OCI-LY3 (cell line): Measurements from ENCODE around the gene RGS14.

Experiments used
- H2AFZ ChIP-seq: fragments of 200-600, 300-600 bp; shearing (Covaris generic); 2 replicates; pipeline ENCODE4 v1.6.0; 2014; ENCODE audit warnings: antibody characterized with exemption, low read depth, low read length
- H3K27ac ChIP-seq: fragments of 200-600, 300-600 bp; sonication (generic); 2 replicates; pipeline ENCODE4 v1.5.1; 2014; ENCODE audit warnings: mild to moderate bottlenecking, low read length, moderate library complexity, mixed read lengths
- H3K27me3 ChIP-seq: fragments of 200-600, 300-600 bp; sonication (generic); 2 replicates; pipeline ENCODE4 v1.6.1; 2014; ENCODE audit warnings: low read depth, low read length, mixed read lengths
- H3K36me3 ChIP-seq: fragments of 200-600, 300-600 bp; sonication (generic); replicated peaks from 2 replicates; pipeline ENCODE3; 2014; ENCODE audit warnings: low read depth, low read length, mixed read lengths
- H3K4me1 ChIP-seq: fragments of 300-600, 200-600 bp; sonication (generic); 2 replicates; pipeline ENCODE4 v1.6.1; 2014; ENCODE audit warnings: low read length, mixed read lengths
- H3K4me2 ChIP-seq: fragments of 200-600, 300-600 bp; sonication (generic); 2 replicates; pipeline ENCODE4 v1.6.1; 2014; ENCODE audit warnings: low read length, mixed read lengths
- H3K4me3 ChIP-seq: fragments of 300-600, 200-600 bp; sonication (generic); 2 replicates; pipeline ENCODE4 v1.5.1; 2014; ENCODE audit warnings: antibody characterized with exemption, mild to moderate bottlenecking, low read length, moderate library complexity
- H3K79me2 ChIP-seq: fragments of 300-600, 200-600 bp; shearing (Covaris generic); 2 replicates; pipeline ENCODE4 v1.6.1; 2014; ENCODE audit warnings: mild to moderate bottlenecking, low read length, mixed read lengths
- H3K9ac ChIP-seq: fragments of 300-600, 200-600 bp; shearing (Covaris generic); 2 replicates; pipeline ENCODE4 v1.6.0; 2014; ENCODE audit warnings: mild to moderate bottlenecking, low read length, moderate library complexity
- H3K9me3 ChIP-seq: fragments of 200-600, 300-600 bp; shearing (Covaris generic); 2 replicates; pipeline ENCODE4 v1.6.1; 2014; ENCODE audit warnings: low read length, mixed read lengths; ENCODE audit not compliant: insufficient read depth
- H4K20me1 ChIP-seq: fragments of 200-600, 300-600 bp; sonication (generic); 2 replicates; pipeline ENCODE4 v1.6.1; 2016; ENCODE audit warnings: low read length, mixed read lengths; ENCODE audit not compliant: insufficient read depth
- EZH2phosphoT487 ChIP-seq: fragments of 200-600 bp; shearing (Covaris generic); IDR thresholded peaks from 2 replicates; pipeline ENCODE4 v1.6.1; 2018; ENCODE audit warnings: antibody characterized with exemption, mixed run types, low read depth
- TF ChIP-seq, protein P1 (sequence below): fragments of 200-600, 300-600 bp; sonication (generic); IDR thresholded peaks from 2 replicates; pipeline ENCODE4 v1.5.1; 2014; ENCODE audit warnings: antibody characterized with exemption, low read length, low read depth

Gene RGS14

DNA sequence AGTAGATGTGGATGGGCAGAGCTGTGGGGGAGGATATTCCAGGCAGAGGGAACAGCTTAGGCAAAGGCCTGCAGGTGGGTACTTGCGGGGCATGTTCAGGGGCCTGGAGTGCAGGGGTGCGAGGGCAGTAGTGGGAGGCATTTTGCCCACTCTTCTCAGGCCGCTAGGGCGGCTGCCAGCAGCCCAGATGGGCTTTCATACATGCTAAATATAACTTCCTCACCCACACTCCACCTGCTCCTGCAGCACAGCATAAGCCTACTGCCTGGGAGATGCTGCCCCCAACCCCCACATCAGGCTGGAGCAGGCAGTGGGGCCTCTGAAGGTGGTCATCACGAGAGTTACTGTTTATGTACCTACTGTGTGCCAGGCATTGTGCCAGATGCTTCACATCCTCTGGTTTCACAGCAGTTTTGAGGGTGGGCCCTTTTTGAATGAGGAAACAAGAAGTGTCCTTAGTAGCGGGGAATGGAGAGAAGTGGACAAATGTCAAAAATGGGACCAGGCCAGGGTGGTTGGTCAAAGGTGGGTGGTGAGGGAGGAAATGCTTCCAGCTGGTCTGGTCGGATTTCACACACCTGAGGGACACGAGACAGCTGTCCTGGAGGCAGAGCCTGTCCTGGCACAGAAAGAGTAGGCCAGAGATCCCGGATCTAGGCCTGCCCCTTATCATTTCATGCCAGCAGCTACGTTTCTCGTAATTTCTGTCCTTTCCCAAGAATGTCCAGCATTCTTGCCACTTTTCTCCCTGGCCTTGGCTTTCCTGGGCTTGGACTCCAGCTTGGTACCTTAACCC is 12.1 kb downstream of the RGS14 start:
- H3K27ac ChIP-seq = no peak overlapping the region
- H2AFZ ChIP-seq = no peak overlapping the region
- peaks cover 34% of the 10 kb centered on the region for H3K4me1 ChIP-seq
- H4K20me1 ChIP-seq = peaks cover 12% of the 10 kb centered on the region
- H3K4me2 ChIP-seq = no peak overlapping the region
- no peaks in the 10 kb centered on the region for H3K79me2 ChIP-seq
- no peaks in the 10 kb centered on the region for H3K27me3 ChIP-seq
- H3K4me3 ChIP-seq = no peak overlapping the region
- peaks cover 6% of the 10 kb centered on the region for H3K36me3 ChIP-seq
- H3K9me3 ChIP-seq = no peaks in the 10 kb centered on the region
- TF ChIP-seq, protein P1, sequence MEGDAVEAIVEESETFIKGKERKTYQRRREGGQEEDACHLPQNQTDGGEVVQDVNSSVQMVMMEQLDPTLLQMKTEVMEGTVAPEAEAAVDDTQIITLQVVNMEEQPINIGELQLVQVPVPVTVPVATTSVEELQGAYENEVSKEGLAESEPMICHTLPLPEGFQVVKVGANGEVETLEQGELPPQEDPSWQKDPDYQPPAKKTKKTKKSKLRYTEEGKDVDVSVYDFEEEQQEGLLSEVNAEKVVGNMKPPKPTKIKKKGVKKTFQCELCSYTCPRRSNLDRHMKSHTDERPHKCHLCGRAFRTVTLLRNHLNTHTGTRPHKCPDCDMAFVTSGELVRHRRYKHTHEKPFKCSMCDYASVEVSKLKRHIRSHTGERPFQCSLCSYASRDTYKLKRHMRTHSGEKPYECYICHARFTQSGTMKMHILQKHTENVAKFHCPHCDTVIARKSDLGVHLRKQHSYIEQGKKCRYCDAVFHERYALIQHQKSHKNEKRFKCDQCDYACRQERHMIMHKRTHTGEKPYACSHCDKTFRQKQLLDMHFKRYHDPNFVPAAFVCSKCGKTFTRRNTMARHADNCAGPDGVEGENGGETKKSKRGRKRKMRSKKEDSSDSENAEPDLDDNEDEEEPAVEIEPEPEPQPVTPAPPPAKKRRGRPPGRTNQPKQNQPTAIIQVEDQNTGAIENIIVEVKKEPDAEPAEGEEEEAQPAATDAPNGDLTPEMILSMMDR = no peak
- TF ChIP-seq EZH2phosphoT487 = no peak
- H3K9ac ChIP-seq = no peak overlapping the region

DNA sequence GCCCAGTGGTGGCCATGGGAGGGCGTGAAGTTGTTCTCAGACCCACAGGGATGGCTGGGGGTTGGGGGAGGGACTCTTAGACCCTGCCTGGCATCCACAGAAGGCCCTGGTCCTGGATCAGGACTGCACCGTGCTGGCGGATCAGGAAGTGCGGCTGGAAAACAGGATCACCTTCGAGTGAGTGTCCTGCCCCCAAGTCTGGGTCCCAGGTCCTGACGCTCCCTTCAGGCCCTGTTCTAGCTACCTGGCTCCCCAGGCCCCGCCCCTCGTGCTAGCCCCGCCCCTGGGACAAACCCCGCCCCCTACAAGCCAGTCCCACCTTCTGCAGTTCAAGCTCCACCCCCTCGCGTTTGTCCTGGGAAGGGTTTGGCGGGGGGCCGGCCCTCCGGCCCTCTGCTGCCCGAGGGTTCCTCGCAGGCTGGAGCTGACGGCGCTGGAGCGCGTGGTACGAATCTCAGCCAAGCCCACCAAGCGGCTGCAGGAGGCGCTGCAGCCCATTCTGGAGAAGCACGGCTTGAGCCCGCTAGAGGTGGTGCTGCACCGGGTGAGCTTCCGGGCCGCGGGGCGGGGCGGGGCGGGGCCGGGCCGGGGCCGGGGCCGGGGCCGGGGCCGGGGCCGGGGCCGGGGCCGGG is 12.9 kb downstream of the RGS14 start:
- Histone ChIP-seq H3K27me3 (no peaks in the 10 kb centered on the region), H3K4me3 (peak overlapping the region; percentile 94), H3K9me3 (no peaks in the 10 kb centered on the region), H3K36me3 (peaks cover 6% of the 10 kb centered on the region), H3K79me2 (no peaks in the 10 kb centered on the region), H4K20me1 (peaks cover 10% of the 10 kb centered on the region; the same call in 1 of the 2 replicates), H2AFZ (peak overlapping the region; percentile 94; the same call in 1 of the 2 replicates), H3K4me1 (peaks cover 27% of the 10 kb centered on the region), H3K9ac (peak overlapping the region; percentile 65; the same call in 1 of the 2 replicates), H3K27ac (no peak overlapping the region), H3K4me2 (peak overlapping the region; percentile 92)
- TF ChIP-seq EZH2phosphoT487 = no peak
- TF ChIP-seq, protein P1 = peak; percentile 47

DNA sequence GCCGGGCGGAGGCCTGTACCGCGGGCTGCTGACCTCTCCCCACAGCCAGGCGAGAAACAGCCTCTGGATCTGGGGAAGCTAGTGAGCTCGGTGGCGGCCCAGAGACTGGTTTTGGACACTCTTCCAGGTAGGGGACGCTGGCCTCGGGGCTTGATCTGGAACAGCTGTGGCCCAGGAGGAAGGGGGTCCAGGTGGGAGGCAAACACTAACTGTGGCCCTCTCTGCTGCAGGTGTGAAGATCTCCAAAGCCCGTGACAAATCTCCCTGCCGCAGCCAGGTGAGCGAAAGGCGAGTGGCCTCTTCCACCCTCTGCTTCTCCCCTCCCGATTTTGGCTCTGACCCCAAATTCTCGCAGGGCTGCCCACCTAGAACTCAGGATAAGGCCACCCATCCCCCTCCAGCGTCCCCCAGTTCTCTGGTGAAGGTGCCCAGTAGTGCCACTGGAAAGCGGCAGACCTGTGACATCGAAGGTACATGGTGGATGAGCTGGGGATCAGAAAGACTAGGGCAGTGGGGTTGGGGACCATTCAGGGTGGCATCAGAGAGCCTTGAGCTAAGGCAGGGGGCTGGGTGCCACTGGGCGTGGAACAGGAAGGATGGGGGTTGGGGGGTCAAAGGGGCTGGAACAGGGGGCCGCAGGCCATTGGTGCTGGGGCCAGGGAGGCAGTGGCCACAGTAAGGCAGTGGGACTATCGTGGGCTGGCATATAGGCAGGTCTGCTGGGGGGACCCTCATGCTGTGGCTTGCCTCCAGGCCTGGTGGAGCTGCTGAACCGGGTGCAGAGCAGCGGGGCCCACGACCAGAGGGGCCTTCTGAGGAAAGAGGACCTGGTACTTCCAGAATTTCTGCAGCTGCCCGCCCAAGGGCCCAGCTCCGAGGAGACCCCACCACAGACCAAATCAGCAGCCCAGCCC is 13.7 kb downstream of the RGS14 start:
- H3K4me3 ChIP-seq = peak overlapping the region; percentile 94
- no peaks in the 10 kb centered on the region for H3K79me2 ChIP-seq
- peaks cover 6% of the 10 kb centered on the region for H3K36me3 ChIP-seq
- no peaks in the 10 kb centered on the region for H3K27me3 ChIP-seq
- TF ChIP-seq EZH2phosphoT487 = no peak
- TF ChIP-seq, protein P1 = no peak
- H3K9me3 ChIP-seq = no peaks in the 10 kb centered on the region
- H3K27ac ChIP-seq = no peak overlapping the region
- H2AFZ ChIP-seq = no peak overlapping the region
- H3K4me1 ChIP-seq = peaks cover 24% of the 10 kb centered on the region
- H4K20me1 ChIP-seq = peaks cover 10% of the 10 kb centered on the region; the same call in 1 of the 2 replicates
- peak overlapping the region; percentile 92 for H3K4me2 ChIP-seq
- peak overlapping the region; percentile 65 for H3K9ac ChIP-seq
